GM04504 (cell line): ENCODE data around the gene SCAPER.
"Not testable (repeated sequence)": the region's sequence is repeated elsewhere in the genome, so short reads cannot be mapped to it uniquely, and the experiment has no call there.

ENCODE experiments used
- DNase-seq: peaks from one replicate; pipeline ENCODE4 v3.0.0-alpha.2; 2012; ENCODE audit warnings: low read depth

Gene SCAPER

DNA sequence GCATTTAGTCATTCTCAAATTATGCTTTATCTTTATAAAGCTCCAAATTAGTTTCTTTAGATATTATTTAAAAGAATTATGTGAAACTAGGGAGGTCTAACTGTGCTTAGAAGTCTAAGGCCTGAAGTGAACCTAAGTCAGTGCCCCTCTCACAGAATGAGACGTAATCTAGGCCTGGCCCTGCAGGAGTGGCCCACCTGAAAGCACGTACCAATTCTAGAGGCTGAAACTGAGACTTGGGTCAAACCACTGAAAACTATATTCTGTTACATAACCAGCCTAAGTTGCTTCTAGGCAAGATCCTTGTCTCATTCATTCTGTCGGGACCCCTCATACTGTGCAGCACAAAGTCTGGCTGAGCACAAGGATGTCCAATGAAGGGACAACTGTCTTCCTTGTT is 424.9 kb downstream of the SCAPER start:
- DNase-seq = no peak

- DNase-seq = peak; percentile 22
These were observed 434.4 kb downstream of the SCAPER start for GRCh38 chr15:76470691-76471090.

GRCh38 chr15:76468722-76469121 is 436.4 kb downstream of the SCAPER start:
- no peak for DNase-seq

DNA sequence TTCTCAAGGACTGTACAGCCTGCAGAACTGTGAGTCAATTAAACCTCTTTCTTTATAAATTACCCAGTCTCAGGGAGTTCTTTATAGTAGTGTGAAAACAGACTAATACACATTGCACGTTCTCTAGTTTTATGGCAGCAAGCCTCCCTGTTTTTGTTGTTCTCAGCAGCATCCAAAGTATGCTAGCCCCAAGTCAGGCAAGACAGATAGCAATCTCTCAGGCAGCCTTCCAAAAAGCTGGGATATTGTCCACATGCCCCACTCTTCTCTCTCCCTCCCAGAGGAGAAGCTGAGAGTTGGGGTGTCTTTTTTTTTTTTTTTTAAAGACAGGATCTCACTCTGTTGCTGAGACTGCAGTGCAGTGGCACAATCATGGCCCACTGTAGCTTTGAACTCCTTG is 438.0 kb downstream of the SCAPER start:
- peak; percentile 12 for DNase-seq

DNA sequence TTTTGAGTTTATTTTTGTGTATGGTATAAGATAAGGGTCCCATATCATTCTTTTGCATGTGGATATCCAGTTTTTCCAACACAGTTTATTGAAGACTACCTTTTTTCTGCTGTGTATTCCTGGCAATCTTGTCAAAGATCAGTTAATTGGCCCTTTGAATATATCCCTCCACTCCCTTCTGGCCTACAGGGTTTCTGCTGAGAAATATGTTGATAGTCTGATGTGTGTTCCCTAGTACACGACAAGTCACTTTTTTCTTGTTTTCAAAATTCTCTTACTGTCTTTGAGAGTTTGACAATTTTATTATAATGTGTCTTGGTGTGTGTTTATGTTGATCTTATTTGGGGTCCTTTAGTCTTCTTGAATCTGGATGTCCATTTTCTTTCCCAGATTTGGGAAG is 439.4 kb downstream of the SCAPER start:
- DNase-seq = no peak

DNA sequence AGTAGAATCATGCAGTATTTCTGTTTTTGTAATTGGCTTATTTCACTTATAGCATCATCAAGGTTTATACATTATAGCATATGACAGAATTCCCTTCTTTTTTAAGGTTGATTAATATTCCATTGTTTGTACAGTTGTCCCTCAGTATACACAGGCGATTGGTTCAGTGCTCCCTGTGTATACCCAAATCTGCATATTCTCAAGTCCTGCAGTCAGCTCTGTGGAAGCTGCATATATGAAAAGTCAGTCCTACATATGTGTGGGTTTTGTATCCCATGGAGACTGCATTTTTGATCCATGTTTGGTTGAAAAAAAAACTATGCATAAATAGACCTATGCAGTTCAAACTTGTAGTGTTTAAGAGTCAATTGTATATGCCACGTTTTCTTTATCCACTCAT is 440.9 kb downstream of the SCAPER start:
- no peak for DNase-seq

DNA sequence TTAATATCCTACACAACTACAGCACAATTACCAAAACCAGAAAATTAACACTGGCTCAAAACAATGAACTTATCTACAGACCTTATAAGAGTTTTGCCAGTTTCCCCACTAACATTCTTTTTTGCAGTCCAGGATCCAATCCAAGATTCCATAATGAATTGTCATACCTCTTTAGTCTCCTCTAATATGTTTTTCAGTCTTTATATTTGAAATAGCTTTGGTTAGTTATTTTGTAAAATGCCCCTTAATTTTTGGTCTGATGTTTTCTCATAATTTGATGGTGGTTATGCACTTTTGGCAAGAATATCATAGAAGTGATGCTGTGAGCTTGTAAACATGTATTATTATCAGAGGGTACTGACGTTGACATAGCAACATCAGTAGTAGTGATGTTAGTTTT is 444.3 kb downstream of the SCAPER start:
- DNase-seq = peak; percentile 12

DNA sequence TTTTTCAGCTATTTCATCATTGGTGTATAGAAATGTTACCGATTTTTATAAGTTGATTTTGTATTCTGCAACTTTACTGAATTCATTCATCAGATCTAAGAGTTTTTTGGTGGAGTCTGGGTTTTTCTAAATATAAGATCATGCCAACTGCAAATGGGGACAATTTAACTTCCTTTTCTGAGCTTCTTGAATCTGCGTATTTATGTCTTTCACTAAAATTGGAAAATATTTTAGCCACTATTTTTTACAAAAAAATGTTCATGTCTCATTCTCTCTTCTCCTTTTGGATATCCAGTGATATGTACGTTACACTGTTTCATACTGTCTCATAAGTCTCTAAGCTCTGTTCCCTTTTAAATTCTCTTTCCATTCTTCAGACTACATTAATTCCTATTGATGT is 444.8 kb downstream of the SCAPER start:
- no peak for DNase-seq

GRCh38 chr15:76451540-76451939 is 453.6 kb downstream of the SCAPER start:
- no peak for DNase-seq

DNA sequence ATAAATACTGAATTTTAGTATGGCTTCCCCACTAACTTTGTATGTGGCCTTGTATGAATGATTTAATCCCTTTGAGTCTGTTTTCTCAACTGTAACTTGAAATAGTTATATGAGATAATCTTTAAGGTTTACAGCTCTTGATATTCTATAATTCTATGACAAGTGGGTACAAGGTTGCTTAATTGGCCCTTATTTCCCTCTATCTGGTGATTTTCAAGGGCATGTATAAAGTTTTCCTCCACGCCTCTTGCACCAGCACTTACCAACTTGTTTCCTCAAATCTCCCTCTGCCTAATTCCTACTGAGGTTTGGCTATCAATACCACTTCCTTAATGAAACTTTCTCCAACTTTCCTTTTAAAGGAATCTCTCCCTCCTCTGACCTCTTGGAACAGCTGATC is 455.7 kb downstream of the SCAPER start:
- no peak for DNase-seq

GRCh38 chr15:76448755-76449154 is 456.4 kb downstream of the SCAPER start:
- DNase-seq = no peak

DNA sequence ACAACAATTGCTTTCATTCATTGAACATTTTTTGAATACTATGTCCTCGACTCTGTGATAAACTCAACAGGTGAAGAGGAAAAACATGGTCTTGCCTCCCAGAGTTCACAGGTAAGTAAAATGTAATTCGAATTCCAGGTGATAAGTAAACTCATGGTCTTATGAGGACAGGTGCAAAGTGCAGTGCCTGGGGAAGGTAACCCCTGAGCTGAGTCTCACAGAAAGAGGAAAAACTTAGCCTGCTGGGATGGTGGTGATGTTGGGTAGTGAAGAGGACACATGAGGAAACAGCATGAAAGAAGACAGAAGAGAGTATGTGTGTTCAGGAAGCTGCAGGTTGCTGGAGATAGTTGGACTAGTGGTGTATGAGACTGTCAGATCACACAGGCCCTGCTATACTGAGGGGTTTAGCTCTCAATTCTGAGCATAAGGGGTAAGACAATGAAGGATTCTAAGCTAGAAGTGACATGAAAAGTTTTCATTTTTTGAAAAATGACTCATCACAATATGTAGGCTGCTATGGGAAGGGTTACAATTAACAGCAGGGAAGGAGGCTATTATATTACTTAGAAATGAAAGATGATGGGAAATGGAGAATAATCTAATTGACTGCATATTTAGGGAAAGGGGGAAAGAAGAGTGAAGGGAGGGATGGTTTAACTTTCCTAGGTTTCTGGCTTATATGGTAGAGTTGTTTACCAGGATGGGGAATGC is 457.3 kb downstream of the SCAPER start:
- DNase-seq = no peak

DNA sequence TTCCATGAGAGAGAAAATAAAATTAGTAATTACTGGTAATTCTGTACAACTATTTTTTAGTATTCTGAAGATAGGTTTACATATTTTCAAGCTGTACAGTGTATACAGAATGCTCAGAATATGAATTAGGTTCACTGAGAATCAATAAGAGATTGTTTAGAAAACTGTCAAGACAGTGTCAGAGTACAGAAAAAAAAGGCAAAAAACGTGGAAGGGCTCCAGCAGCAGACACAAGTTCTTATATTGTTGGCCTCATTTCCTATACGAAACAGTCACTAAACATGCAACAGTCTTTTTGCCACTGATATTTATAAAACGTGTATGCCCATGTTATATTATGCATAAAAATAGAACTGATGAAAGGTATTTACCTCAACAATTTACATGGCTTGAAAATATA is 464.7 kb downstream of the SCAPER start:
- DNase-seq = no peak

DNA sequence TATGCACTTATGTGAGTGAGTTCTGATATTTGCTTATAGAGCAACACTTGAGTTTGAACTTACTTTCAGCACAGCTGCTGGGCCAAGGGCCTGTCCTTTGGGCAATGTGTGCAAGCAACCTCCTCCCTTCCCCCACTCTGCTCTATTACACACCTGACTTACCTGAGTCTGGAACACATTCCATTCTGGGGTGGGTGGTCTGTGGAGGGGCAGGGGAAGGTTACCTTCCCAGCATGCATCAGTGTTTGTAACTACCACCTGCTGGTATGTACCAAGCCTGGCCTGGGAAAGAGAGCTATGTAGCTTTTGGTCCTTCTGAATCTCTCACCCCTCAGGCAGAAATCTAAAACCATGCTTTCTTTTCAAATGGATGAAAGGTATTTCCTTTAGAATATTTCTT is 465.6 kb downstream of the SCAPER start:
- no peak for DNase-seq

DNA sequence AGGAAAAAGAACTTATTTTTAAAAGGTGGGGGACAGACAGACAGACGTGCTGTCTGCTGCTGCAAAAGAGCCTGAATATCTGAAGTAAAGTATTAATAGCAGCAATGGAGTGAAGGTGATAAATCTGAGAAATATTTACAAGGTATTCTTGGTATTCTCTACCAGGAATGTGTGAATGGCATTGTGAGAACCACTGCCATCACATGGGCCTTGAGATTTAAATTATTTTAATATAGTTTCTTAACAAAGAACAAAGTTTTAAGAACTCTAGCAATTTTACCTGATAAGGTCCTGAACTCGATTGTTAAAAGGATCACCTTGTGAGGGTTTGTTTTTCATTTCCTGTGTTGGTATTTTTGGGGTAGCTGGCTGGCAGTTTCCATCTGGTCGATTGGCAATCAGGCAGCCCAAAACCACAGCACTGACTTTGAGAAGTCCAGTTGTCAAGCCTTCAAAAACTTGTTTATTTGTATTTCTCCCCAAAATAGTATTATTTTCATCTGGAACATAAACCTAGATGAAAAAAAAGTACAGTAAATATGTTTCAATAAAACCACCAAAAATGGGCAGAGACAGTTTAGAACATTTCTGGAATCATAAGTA is 471.2 kb downstream of the SCAPER start:
- peak; percentile 11 for DNase-seq

DNA sequence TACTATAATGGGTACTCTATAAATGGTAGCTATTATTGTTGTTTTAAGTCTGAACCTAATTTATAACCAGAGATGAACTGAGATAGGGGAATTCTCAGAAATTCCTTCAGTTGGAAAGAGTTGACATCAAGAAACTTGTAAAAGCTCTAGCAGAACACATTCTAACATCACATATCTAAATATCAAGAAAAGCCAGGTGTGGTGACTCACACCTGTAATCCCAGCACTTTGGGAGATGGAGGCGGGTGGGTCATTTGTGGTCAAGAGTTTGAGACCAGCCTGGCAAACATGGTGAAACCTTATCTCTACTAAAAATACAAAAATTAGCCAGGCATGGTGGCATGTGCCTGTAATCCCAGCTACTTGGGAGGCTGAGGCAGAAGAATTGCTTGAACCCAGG is 472.1 kb downstream of the SCAPER start:
- not testable (repeated sequence) for DNase-seq

DNA sequence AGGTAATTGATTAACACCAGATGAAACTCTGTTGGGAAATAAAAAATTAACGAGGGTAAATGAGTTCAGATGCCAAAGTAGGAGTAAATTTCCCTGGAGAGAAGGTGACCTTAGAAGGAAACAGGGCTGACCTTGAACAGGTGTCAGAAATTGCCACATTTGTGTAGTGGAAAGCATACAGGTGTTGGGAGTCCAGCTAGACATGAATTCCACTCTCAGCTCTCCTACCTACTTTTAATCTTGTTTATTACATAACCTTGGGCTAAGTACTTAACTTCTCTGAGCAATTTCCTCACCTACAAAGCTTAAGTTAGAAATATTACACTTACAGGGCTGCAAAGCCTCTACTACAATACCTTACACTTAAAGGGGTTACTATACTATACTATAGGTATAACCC is 472.5 kb downstream of the SCAPER start:
- no peak for DNase-seq

DNA sequence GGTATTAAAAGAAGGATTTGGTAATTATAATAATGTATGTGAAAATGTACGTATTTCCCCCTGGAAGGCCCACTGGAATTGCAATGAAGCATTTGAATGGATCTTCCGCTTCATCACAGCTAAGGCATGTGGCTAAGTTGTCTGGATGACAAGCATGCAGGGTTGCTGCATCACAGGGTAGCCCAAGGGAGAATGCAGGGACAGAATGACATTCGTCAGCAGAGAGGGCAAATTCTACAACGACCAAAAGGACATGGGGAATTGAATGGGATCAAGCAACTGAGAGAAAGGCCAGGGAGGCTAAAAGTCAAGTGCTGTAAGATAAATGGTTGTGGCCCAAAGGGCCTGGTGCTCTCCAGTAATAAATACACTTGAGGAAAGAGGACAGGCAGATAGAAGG is 473.2 kb downstream of the SCAPER start:
- no peak for DNase-seq

DNA sequence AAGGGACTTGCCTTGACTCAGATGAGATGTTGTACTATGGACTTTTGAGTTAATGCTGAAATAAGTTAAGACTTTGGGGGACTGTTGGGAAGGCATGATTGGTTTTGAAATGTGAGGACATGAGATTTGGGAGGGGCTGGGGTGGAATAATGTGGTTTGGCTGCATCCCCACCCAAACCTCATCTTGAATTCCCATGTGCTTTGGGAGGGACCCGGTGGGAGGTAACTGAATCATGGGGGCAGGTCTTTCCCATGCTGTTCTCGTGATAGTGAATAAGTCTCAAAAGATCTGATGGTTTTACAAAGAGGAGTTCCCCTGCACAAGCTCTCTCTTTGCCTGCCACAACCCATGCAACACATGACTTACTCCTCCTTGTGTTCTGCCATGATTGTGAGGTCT is 474.4 kb downstream of the SCAPER start:
- not testable (repeated sequence) for DNase-seq

GRCh38 chr15:76429661-76430060 is 475.5 kb downstream of the SCAPER start:
- no peak for DNase-seq

DNA sequence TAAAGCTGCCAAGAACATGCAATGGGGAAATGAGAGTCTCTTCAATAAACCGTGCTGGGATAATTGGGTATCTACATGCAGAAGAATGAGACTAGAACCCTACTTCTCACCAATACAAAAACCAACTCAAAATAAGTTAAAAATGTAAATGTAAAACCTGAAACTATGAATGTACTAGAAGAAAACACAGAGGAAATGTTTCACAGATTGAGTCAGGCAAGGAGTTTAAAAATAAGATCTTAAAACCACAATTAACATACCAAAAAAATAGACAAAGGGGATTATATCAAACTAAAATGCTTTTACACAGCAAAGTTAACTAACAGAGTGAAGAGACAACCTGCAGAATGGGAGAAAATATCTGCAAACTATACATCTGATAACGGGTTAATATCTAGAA is 478.2 kb downstream of the SCAPER start:
- no peak for DNase-seq

GRCh38 chr15:76418352-76419140 is 486.6 kb downstream of the SCAPER start:
- DNase-seq = no peak

DNA sequence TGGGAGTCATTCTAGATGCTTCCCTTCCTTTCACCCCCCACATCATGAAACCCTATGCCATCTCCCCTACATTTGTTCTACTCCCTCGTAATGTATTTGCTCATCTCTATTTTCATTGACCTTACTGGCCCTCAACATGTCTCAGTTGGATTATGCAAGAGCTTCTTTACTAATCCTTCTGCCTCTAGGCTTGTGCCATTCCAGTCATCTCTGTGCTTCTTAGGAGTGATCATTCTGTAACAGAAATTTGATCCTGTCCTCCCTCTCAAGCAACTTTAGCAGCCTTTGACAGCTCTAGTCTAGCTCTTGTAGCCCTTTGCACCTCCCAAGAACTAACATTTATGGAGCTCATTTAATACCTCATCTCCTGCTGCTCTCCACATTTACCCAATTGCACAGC is 503.9 kb downstream of the SCAPER start:
- no peak for DNase-seq
